H9 (cell line): ENCODE measurements around the gene NKX1-1. TPM values are rescaled to one million over a fixed set of nuclear protein-coding genes. Genes with fewer than 3 reads are reported as not detected.

Source experiments
- DNase-seq: peaks from one replicate; pipeline ENCODE4 v3.0.0-alpha.2; 2017
- H2AFZ ChIP-seq: one replicate; pipeline ENCODE4 v1.6.1; 2013; ENCODE audit warnings: mild to moderate bottlenecking, low read length, control low read depth, moderate library complexity
- H2AK5ac ChIP-seq: 2 replicates; pipeline ENCODE4 v1.6.1; 2013; ENCODE audit warnings: low read length, control low read depth, mixed read lengths; ENCODE audit not compliant: insufficient read length
- H2BK120ac ChIP-seq: one replicate; pipeline ENCODE4 v1.6.1; 2013; ENCODE audit warnings: low read depth, mild to moderate bottlenecking, low read length, control low read depth, inconsistent platforms; ENCODE audit not compliant: poor library complexity, severe bottlenecking
- H2BK12ac ChIP-seq: 2 replicates; pipeline ENCODE4 v1.6.1; 2013; ENCODE audit warnings: low read length, control low read depth, mixed read lengths, low read depth; ENCODE audit not compliant: insufficient read length
- H2BK15ac ChIP-seq: 2 replicates; pipeline ENCODE4 v1.6.1; 2013; ENCODE audit warnings: low read depth, low read length, control low read depth
- H2BK20ac ChIP-seq: one replicate; pipeline ENCODE4 v1.6.1; 2013; ENCODE audit warnings: low read depth, mild to moderate bottlenecking, low read length, control low read depth, inconsistent platforms; ENCODE audit not compliant: poor library complexity, severe bottlenecking
- H2BK5ac ChIP-seq: 2 replicates; pipeline ENCODE4 v1.6.1; 2013; ENCODE audit warnings: low read length, control low read depth, mixed read lengths; ENCODE audit not compliant: insufficient read length
- H3K14ac ChIP-seq: 2 replicates; pipeline ENCODE4 v1.6.1; 2013; ENCODE audit warnings: low read length, control low read depth; ENCODE audit not compliant: insufficient read depth
- H3K18ac ChIP-seq: 2 replicates; pipeline ENCODE4 v1.6.1; 2013; ENCODE audit warnings: low read depth, mild to moderate bottlenecking, mixed read lengths, low read length, control low read depth; ENCODE audit not compliant: insufficient read length
- H3K23ac ChIP-seq: 2 replicates; pipeline ENCODE4 v1.6.1; 2013; ENCODE audit warnings: low read length, control low read depth, mixed read lengths, low read depth; ENCODE audit not compliant: insufficient read length
- H3K23me2 ChIP-seq: 2 replicates; pipeline ENCODE4 v1.6.1; 2013; ENCODE audit warnings: low read depth, mild to moderate bottlenecking, mixed read lengths, low read length, control low read depth; ENCODE audit not compliant: insufficient read length, poor library complexity, severe bottlenecking
- H3K27ac ChIP-seq: 2 replicates; pipeline ENCODE4 v1.5.1; 2013; ENCODE audit warnings: low read length, control low read depth, mixed read lengths, low read depth; ENCODE audit not compliant: insufficient read length
- H3K27me3 ChIP-seq: 2 replicates; pipeline ENCODE4 v1.6.1; 2013; ENCODE audit warnings: low read length, control low read depth, inconsistent platforms; ENCODE audit not compliant: insufficient read depth
- H3K4ac ChIP-seq: 2 replicates; pipeline ENCODE4 v1.6.1; 2013; ENCODE audit warnings: low read depth, mild to moderate bottlenecking, control low read depth, inconsistent platforms, low read length, moderate library complexity
- H3K4me1 ChIP-seq: 2 replicates; pipeline ENCODE4 v1.6.1; 2013; ENCODE audit warnings: low read length, control low read depth, inconsistent platforms; ENCODE audit not compliant: insufficient read depth
- H3K4me2 ChIP-seq: 2 replicates; pipeline ENCODE4 v1.6.1; 2013; ENCODE audit warnings: low read length, control low read depth, mixed read lengths; ENCODE audit not compliant: insufficient read length, insufficient read depth
- H3K56ac ChIP-seq: 2 replicates; pipeline ENCODE4 v1.6.1; 2013; ENCODE audit warnings: low read depth, mild to moderate bottlenecking, mixed read lengths, low read length, control low read depth; ENCODE audit not compliant: insufficient read length
- H3K79me1 ChIP-seq: 2 replicates; pipeline ENCODE4 v1.6.1; 2013; ENCODE audit warnings: low read depth, mild to moderate bottlenecking, moderate library complexity, low read length, control low read depth, inconsistent platforms; ENCODE audit not compliant: insufficient read depth, poor library complexity, severe bottlenecking
- H3K79me2 ChIP-seq: 2 replicates; pipeline ENCODE4 v1.6.1; 2013; ENCODE audit warnings: low read length, control low read depth, inconsistent platforms; ENCODE audit not compliant: insufficient read depth
- H3K9ac ChIP-seq: 2 replicates; pipeline ENCODE4 v1.6.1; 2013; ENCODE audit warnings: low read length, control low read depth, mixed read lengths; ENCODE audit not compliant: insufficient read length; ENCODE audit errors: extremely low read depth
- H3K9me3 ChIP-seq: one replicate; pipeline ENCODE4 v1.6.1; 2013; ENCODE audit warnings: low read depth, low read length, inconsistent platforms; ENCODE audit not compliant: control insufficient read depth
- H3T11ph ChIP-seq: one replicate; pipeline ENCODE4 v1.6.1; 2013; ENCODE audit warnings: mild to moderate bottlenecking, low read length, control low read depth, inconsistent platforms
- H4K20me1 ChIP-seq: one replicate; pipeline ENCODE4 v1.6.1; 2013; ENCODE audit not compliant: control insufficient read depth, insufficient read length, insufficient read depth
- H4K5ac ChIP-seq: 2 replicates; pipeline ENCODE4 v1.6.1; 2013; ENCODE audit warnings: low read depth, mild to moderate bottlenecking, mixed read lengths, low read length, control low read depth; ENCODE audit not compliant: insufficient read length
- H4K8ac ChIP-seq: replicated peaks from 2 replicates; pipeline ENCODE4 v1.6.1; 2013; ENCODE audit warnings: low read length, control low read depth, mixed read lengths, low read depth; ENCODE audit not compliant: insufficient read length
- H4K91ac ChIP-seq: 2 replicates; pipeline ENCODE4 v1.6.1; 2013; ENCODE audit warnings: low read depth, mild to moderate bottlenecking, moderate library complexity, mixed read lengths, low read length, control low read depth; ENCODE audit not compliant: insufficient read length
- H3K27ac Mint-ChIP-seq, 3 experiments: 2 replicates in 2 of 3; 3 replicates in 1 of 3; pipeline ENCODE4 v1.8.0; 2020 to 2021; ENCODE audit warnings: mixed read lengths in 3 of 3, mild to moderate bottlenecking in 1 of 3, moderate library complexity in 1 of 3
- H3K27me3 Mint-ChIP-seq: 2 replicates; pipeline ENCODE4 v1.8.0; 2021; ENCODE audit warnings: low read depth, mild to moderate bottlenecking, moderate library complexity, mixed read lengths
- H3K36me3 Mint-ChIP-seq, 3 experiments: 2 replicates in 2 of 3; 3 replicates in 1 of 3; pipeline ENCODE4 v1.8.0; 2020 to 2021; ENCODE audit warnings: low read depth in 3 of 3, mixed read lengths in 3 of 3; ENCODE audit not compliant: insufficient read depth in 1 of 3
- H3K4me1 Mint-ChIP-seq, 2 experiments: 2 replicates each; pipeline ENCODE4 v1.8.0; 2020; ENCODE audit warnings: mixed read lengths in 2 of 2
- H3K4me3 Mint-ChIP-seq, 2 experiments: 2 replicates in 1 of 2; 3 replicates in 1 of 2; pipeline ENCODE4 v1.8.0; 2020 to 2021; ENCODE audit warnings: mild to moderate bottlenecking in 2 of 2, mixed read lengths in 2 of 2, moderate library complexity in 1 of 2
- H3K9me3 Mint-ChIP-seq, 2 experiments: 2 replicates in 1 of 2; 3 replicates in 1 of 2; pipeline ENCODE4 v1.8.0; 2020; ENCODE audit warnings: mild to moderate bottlenecking in 2 of 2, mixed read lengths in 2 of 2, moderate library complexity in 1 of 2
- WGBS: extraction: QIAGEN DNeasy Blood & Tissue Kit; methylation state at CpG from one replicate; pipeline ENCODE4 v1.1.7; 2013; ENCODE audit warnings: missing lambda C conversion rate, low lambda C conversion rate, mixed read lengths; ENCODE audit not compliant: insufficient read length; ENCODE audit errors: extremely low coverage; 5-methylcytosine and 5-hydroxymethylcytosine counted together
- total RNA-seq: library from RNA; stranded (reverse); gene quantifications from 2 replicates; pipeline ENCODE4 v1.2.1, GENCODE V29; 2021
- TF ChIP-seq, protein P1 (sequence below): fragments of 200-600 bp; sonication (generic); conservative IDR thresholded peaks from 3 replicates; pipeline ENCODE4 v1.8.0; 2021; ENCODE audit warnings: antibody characterized with exemption, mild to moderate bottlenecking

The NKX1-1 gene
- total RNA-seq, 1 experiment from 2014 or later, result not detected

DNA sequence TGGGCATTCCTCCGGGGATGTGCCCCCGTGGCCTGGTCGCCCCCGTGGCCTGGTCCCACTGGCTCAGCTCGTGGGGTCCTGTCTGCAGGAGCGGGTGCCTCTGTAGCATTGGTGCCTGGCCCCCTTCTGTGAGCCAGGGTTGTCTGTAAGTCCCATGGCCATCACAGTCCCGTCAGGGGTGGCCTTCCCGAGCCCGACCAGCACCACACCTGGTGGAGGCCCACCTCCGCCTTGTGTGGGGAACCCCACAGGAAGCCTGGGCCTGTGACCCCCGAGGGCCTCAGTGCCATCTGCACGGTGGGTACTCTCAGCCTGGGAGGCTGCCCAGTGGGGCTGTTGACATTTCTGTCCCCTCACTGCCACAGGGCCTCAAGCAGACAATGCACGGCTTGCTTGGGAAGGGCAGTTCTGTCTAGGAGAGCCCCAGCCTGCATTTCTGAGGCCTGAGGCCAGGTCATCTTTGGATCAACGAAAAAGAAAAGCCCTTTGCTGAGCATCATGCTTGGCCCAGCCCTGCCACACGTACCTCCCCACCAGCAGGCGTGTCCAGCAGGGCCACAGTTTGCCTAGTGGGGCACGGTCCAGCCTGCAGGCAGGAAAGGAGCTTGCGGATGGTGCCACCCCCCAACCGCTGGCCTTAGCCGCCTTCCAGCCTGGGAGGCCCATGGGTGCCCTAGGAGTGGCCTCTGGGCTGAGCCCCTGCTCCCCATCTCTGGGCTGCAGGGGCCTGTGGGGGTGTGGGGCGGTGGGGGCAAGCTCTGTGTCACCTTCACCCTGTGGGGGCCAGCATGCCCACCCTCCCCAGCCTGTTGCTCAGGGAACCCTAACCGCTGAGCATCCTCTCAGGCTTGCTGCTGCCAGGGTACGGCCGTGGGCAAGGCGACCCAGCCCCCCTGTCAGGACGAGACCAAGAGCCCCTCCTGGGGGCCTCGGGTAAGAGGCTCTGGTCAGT lies 23.2 kb downstream of the NKX1-1 start:
- Histone ChIP-seq H3K79me1 (no peaks in the 10 kb centered on the region), H2BK20ac (no peak overlapping the region), H4K5ac (no peak overlapping the region), H4K8ac (no peak overlapping the region), H3K23me2 (no peaks in the 10 kb centered on the region), H2BK5ac (no peak overlapping the region), H3K9me3 (no peaks in the 10 kb centered on the region), H2BK12ac (no peak overlapping the region), H3T11ph (no peak overlapping the region), H3K18ac (no peak overlapping the region), H2BK120ac (no peak overlapping the region), H3K4me1 (no peaks in the 10 kb centered on the region), H2AK5ac (no peak overlapping the region), H2BK15ac (no peak overlapping the region), H3K9ac (no peak overlapping the region), H3K56ac (no peak overlapping the region), H3K79me2 (no peaks in the 10 kb centered on the region), H3K14ac (no peak overlapping the region), H3K27me3 (no peaks in the 10 kb centered on the region), H2AFZ (no peak overlapping the region), H3K4me2 (no peak overlapping the region), H4K91ac (no peak overlapping the region), H4K20me1 (peaks cover 2% of the 10 kb centered on the region), H3K27ac (no peak overlapping the region), H3K4ac (no peak overlapping the region), H3K23ac (no peak overlapping the region)
- TF ChIP-seq, protein P1, sequence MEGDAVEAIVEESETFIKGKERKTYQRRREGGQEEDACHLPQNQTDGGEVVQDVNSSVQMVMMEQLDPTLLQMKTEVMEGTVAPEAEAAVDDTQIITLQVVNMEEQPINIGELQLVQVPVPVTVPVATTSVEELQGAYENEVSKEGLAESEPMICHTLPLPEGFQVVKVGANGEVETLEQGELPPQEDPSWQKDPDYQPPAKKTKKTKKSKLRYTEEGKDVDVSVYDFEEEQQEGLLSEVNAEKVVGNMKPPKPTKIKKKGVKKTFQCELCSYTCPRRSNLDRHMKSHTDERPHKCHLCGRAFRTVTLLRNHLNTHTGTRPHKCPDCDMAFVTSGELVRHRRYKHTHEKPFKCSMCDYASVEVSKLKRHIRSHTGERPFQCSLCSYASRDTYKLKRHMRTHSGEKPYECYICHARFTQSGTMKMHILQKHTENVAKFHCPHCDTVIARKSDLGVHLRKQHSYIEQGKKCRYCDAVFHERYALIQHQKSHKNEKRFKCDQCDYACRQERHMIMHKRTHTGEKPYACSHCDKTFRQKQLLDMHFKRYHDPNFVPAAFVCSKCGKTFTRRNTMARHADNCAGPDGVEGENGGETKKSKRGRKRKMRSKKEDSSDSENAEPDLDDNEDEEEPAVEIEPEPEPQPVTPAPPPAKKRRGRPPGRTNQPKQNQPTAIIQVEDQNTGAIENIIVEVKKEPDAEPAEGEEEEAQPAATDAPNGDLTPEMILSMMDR, result no peak
- WGBS, result no CpG with 5 or more reads among the region's 27 CpGs
- Mint-ChIP-seq H3K36me3 (peaks cover 9 to 20% (median 11%) of the 10 kb centered on the region in 3 experiments; a peak in 5 of 7 replicates), H3K27ac (peak overlapping the region in 1 of 3 experiments; percentile 27; a peak in 1 of 7 replicates), H3K4me1 (no peaks in the 10 kb centered on the region), H3K4me3 (no peak overlapping the region), H3K9me3 (no peaks in the 10 kb centered on the region), H3K27me3 (no peaks in the 10 kb centered on the region)
- no peak for DNase-seq
